Endothelial cell (in vitro differentiated cells): Measurements from ENCODE around the gene ABLIM1. TPM values are rescaled to one million over a fixed set of nuclear protein-coding genes. Genes with fewer than 3 reads are reported as not detected.

Experiments
- DNase-seq: peaks from one replicate; pipeline ENCODE4 v3.0.0; 2021; ENCODE audit warnings: low spot score
- H3K27ac Mint-ChIP-seq: one replicate; pipeline ENCODE4 v1.8.0; 2021; ENCODE audit warnings: mixed read lengths, inconsistent platforms; ENCODE audit not compliant: unreplicated experiment
- H3K27me3 Mint-ChIP-seq: one replicate; pipeline ENCODE4 v1.8.0; 2021; ENCODE audit warnings: mild to moderate bottlenecking, moderate library complexity, mixed read lengths, inconsistent platforms; ENCODE audit not compliant: unreplicated experiment
- H3K36me3 Mint-ChIP-seq: one replicate; pipeline ENCODE4 v1.8.0; 2021; ENCODE audit warnings: mild to moderate bottlenecking, low read depth, mixed read lengths, inconsistent platforms; ENCODE audit not compliant: unreplicated experiment
- H3K4me1 Mint-ChIP-seq: one replicate; pipeline ENCODE4 v1.8.0; 2021; ENCODE audit warnings: mild to moderate bottlenecking, mixed read lengths, inconsistent platforms; ENCODE audit not compliant: unreplicated experiment
- H3K4me3 Mint-ChIP-seq: one replicate; pipeline ENCODE4 v1.8.0; 2021; ENCODE audit warnings: mild to moderate bottlenecking, mixed read lengths, inconsistent platforms; ENCODE audit not compliant: unreplicated experiment
- H3K9me3 Mint-ChIP-seq: one replicate; pipeline ENCODE4 v1.8.0; 2021; ENCODE audit warnings: mixed read lengths, inconsistent platforms; ENCODE audit not compliant: unreplicated experiment
- total RNA-seq: library from RNA; stranded (reverse); fragmentation: NEBNext Ultra II Directional; extraction: Animal tissue kit (Norgen Biotek cat#: 25700); gene quantifications from one replicate; pipeline ENCODE4 v1.2.1, GENCODE V29; 2021; ENCODE audit not compliant: unreplicated experiment
- TF ChIP-seq, protein P1 (sequence below): fragments of 200-600 bp; sonication (generic); IDR thresholded peaks from one replicate; pipeline ENCODE4 v1.5.0; 2021; ENCODE audit warnings: antibody characterized with exemption; ENCODE audit not compliant: unreplicated experiment

ABLIM1 gene
- total RNA-seq, 1 donor from 2014 or later, result 55.9 TPM

DNA sequence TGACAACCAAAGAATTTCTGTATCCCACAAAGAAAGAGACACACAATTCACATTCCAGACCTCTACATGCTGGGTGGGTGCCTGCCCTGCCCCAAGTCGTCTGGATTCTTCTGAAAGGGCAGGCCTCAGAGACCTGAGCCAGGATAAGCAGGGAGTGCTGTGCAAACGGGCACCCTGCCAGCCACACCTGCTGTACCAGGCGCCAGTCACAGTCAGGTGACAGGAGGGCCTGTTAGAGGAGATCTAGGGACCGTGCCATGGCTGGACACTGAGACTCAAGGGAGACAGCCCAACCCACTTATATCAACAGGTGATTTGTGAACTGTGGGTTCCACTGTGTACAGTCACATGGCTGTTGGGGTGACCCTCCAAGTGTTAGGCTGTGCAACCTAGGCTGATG, 150.6 kb downstream of the ABLIM1 start:
- Mint-ChIP-seq H3K4me3 (no peak overlapping the region), H3K4me1 (peaks cover 44% of the 10 kb centered on the region), H3K27ac (peak overlapping the region; percentile 81), H3K27me3 (no peaks in the 10 kb centered on the region), H3K9me3 (no peaks in the 10 kb centered on the region), H3K36me3 (peaks cover 5% of the 10 kb centered on the region)
- TF ChIP-seq, protein P1, sequence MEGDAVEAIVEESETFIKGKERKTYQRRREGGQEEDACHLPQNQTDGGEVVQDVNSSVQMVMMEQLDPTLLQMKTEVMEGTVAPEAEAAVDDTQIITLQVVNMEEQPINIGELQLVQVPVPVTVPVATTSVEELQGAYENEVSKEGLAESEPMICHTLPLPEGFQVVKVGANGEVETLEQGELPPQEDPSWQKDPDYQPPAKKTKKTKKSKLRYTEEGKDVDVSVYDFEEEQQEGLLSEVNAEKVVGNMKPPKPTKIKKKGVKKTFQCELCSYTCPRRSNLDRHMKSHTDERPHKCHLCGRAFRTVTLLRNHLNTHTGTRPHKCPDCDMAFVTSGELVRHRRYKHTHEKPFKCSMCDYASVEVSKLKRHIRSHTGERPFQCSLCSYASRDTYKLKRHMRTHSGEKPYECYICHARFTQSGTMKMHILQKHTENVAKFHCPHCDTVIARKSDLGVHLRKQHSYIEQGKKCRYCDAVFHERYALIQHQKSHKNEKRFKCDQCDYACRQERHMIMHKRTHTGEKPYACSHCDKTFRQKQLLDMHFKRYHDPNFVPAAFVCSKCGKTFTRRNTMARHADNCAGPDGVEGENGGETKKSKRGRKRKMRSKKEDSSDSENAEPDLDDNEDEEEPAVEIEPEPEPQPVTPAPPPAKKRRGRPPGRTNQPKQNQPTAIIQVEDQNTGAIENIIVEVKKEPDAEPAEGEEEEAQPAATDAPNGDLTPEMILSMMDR, result no peak
- DNase-seq, result no peak

DNA sequence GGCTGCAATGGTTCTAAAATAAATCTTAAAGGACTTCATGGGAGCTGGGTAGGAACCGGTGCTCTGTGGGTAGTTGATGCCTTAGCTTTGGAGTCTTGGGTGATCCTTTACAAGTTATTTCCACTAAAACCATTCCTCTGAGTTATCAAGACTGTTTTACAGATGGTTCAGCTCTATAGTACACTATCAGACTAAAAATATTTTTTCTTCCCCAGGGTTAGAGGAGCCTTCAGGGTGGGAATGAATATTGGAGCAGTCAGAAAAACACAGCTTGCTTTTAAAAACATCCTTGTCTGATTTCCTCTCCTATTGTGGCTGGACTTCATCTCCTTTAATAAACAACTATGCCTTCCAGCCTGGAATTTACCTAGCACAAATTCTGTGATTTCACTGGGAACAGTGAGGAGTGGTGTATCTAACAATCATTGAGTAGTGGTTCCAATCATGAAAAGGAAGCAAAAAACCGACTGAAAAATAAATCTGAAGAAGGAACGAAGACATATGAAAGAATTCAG, 151.1 kb downstream of the ABLIM1 start:
- no peak overlapping the region for H3K4me3 Mint-ChIP-seq
- TF ChIP-seq, protein P1, result no peak
- no peak for DNase-seq

DNA sequence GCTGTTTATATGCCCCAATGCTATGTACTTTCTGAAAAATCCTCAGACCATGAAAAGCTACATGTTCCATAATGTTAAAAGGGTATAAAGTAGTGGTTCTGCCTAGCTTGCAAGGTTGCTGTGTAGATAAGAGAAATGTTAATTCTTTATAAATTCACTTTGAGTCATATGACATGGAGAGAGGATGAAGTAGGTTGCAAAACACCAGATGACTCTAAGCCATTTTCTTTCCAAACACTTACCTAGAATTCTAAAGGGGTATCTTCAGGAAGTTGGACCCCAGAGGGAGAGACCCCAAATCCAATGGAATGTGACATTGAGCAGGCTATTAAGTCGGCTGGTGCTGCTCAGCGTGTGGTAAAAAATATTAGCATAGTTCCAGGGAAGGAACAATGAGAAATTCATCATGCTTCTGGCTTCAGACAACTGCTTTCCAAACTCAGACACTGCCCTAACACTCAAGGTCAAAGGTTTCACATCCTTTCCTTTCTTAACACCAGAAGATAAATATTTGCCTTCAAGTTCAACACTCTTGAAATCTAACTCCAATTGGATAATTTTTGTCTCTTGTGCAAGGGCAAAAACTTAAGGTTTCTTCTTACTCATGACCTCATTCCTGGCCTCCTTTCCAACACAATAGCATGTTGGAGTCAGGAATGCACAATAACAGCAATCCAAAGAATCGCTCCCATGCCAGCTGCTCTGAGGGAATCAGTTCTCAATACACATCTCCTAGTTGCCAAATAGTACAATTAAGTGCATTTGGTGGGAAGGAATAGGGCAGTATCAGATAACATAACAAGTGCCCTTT, 153.1 kb downstream of the ABLIM1 start:
- peak overlapping the region; percentile 88 for H3K27ac Mint-ChIP-seq
- TF ChIP-seq, protein P1, result no peak
- DNase-seq, result no peak
- no peaks in the 10 kb centered on the region for H3K9me3 Mint-ChIP-seq
- no peaks in the 10 kb centered on the region for H3K27me3 Mint-ChIP-seq
- H3K36me3 Mint-ChIP-seq, result no peaks in the 10 kb centered on the region
- H3K4me3 Mint-ChIP-seq, result no peak overlapping the region
- H3K4me1 Mint-ChIP-seq, result peaks cover 43% of the 10 kb centered on the region

More for the DNA sequence above, 151.1 kb downstream of the ABLIM1 start:
- Mint-ChIP-seq H3K27me3 (no peaks in the 10 kb centered on the region), H3K36me3 (no peaks in the 10 kb centered on the region), H3K27ac (peak overlapping the region; percentile 81), H3K9me3 (no peaks in the 10 kb centered on the region), H3K4me1 (peaks cover 42% of the 10 kb centered on the region)

DNA sequence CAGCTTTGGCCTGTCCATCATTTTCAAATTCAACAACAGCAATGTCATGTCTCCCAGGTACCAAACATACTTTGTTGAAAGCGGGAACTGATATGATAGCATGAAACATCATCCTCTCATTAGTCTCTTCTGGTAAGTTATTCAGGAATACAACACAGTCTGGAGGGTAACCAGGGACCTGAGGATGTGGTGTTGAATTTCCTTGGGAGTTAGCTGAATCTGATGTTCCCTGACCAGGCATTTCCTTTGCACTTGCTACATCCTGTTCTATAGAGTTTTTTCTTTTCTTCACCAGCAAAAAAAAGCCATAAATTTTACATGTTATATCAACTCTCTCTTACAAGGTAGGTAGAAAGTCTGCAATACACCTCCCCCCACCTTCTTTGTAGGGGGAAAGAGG, 156.0 kb downstream of the ABLIM1 start:
- H3K27ac Mint-ChIP-seq, result peak overlapping the region; percentile 24
- peaks cover 3% of the 10 kb centered on the region for H3K27me3 Mint-ChIP-seq
- H3K36me3 Mint-ChIP-seq, result no peaks in the 10 kb centered on the region
- TF ChIP-seq, protein P1, result no peak
- peaks cover 45% of the 10 kb centered on the region for H3K4me1 Mint-ChIP-seq
- H3K4me3 Mint-ChIP-seq, result no peak overlapping the region
- H3K9me3 Mint-ChIP-seq, result no peaks in the 10 kb centered on the region
- DNase-seq, result no peak

DNA sequence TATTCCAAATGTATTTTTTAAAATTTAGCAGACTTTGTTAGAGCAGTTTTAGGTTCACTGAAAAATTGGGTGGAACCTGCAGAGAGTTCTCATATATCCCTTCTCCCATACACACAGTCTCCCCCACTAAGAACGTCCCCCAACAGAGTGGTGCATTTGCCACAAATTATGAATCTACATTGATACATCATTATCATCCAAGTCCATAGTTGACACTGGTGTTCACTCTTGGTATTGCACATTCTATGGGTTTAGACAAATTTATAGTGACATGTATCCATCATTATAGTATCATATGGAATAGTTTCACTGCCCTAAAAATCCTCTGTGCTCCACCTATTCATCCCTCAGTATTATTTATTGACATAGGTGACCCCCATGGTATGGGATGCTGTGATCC, 156.4 kb downstream of the ABLIM1 start:
- Mint-ChIP-seq H3K27ac (peak overlapping the region; percentile 24), H3K4me1 (peaks cover 41% of the 10 kb centered on the region), H3K4me3 (no peak overlapping the region), H3K27me3 (peaks cover 3% of the 10 kb centered on the region), H3K36me3 (no peaks in the 10 kb centered on the region), H3K9me3 (no peaks in the 10 kb centered on the region)
- TF ChIP-seq, protein P1, result peak; percentile 64
- no peak for DNase-seq
